Endothelial cell of umbilical vein (primary cell): Measurements from ENCODE around the gene KHNYN. TPM values are rescaled to one million over a fixed set of nuclear protein-coding genes. Genes with fewer than 3 reads are reported as not detected.

Source experiments
- Bru-seq: library from RNA; stranded (reverse); fragments of 400-500 nt; gene quantifications from one replicate; lab custom pipeline; 2021; lab: Mats Ljungman, UMichigan
- BruChase-seq, 2 experiments: library from RNA; stranded (reverse); fragments of 400-500 nt; gene quantifications; one replicate each; lab custom pipeline; 2021; lab: Mats Ljungman, UMichigan
- BruUV-seq: library from RNA; stranded (reverse); fragments of 400-500 nt; replicated peaks from 2 replicates; lab custom pipeline; 2021; lab: Mats Ljungman, UMichigan
- CTCF ChIA-PET: fragments of 300-600, 350-600 bp; sonication (Branson Sonifier 250); formaldehyde crosslinking; loops from one replicate; lab custom pipeline; 2021; ENCODE audit warnings: antibody characterized with exemption, inconsistent platforms; lab: Charles Lee
- POLR2A ChIA-PET: fragments of 300-600, 350-600 bp; sonication (Branson Sonifier 250); formaldehyde crosslinking; loops from one replicate; lab custom pipeline; 2021; ENCODE audit warnings: antibody characterized with exemption, inconsistent platforms; lab: Charles Lee
- DNase-seq: peaks from one replicate; pipeline ENCODE4 v3.0.0-alpha.2; 2011; ENCODE audit warnings: low read depth, low spot score
- FAIRE-seq: peaks from 2 replicates; lab custom pipeline; 2011; peaks lifted over from hg19 to GRCh38; lab: Jason Lieb, UNC
- H2AFZ ChIP-seq: 2 replicates; pipeline ENCODE4 v1.6.0; 2012; ENCODE audit warnings: low read depth, low read length, control low read depth, inconsistent platforms
- H3K27ac ChIP-seq: 2 replicates; pipeline ENCODE4 v1.5.1; 2011; ENCODE audit warnings: low read depth, mild to moderate bottlenecking, control low read depth, low read length, moderate library complexity; ENCODE audit not compliant: insufficient read depth
- H3K27me3 ChIP-seq, 2 experiments: 2 replicates each; pipeline versions ENCODE4 v1.6.0 to v1.6.1; 2011; ENCODE audit warnings: low read length in 2 of 2, mixed read lengths in 1 of 2; ENCODE audit not compliant: control insufficient read depth in 2 of 2, insufficient read depth in 2 of 2
- H3K36me3 ChIP-seq, 2 experiments: 2 replicates in 1 of 2; 3 replicates in 1 of 2; pipeline ENCODE4 v1.5.1; 2011; ENCODE audit warnings: low read length in 2 of 2, mild to moderate bottlenecking in 1 of 2, moderate library complexity in 1 of 2; ENCODE audit not compliant: control insufficient read depth in 2 of 2, insufficient read depth in 2 of 2; ENCODE audit errors: extremely low read depth in 1 of 2
- H3K4me1 ChIP-seq: 3 replicates; pipeline ENCODE4 v1.5.1; 2011; ENCODE audit warnings: mild to moderate bottlenecking, low read length; ENCODE audit not compliant: control insufficient read depth, insufficient read depth; ENCODE audit errors: extremely low read depth
- H3K4me2 ChIP-seq: 2 replicates; pipeline ENCODE4 v1.6.1; 2011; ENCODE audit warnings: low read length, control low read depth, mixed read lengths; ENCODE audit not compliant: insufficient read depth
- H3K4me3 ChIP-seq, 3 experiments: fragments of 200-600 bp in 1 of 3; sonication (generic), shearing (Covaris generic) in 1 of 3; replicated peaks in 1 of 3; 2 replicates each; pipeline ENCODE4 v1.5.1; 2011 to 2016; ENCODE audit warnings: control low read depth in 3 of 3, low read length in 3 of 3, mild to moderate bottlenecking in 2 of 3, inconsistent platforms in 1 of 3, low read depth in 1 of 3, moderate library complexity in 1 of 3; ENCODE audit not compliant: insufficient read depth in 1 of 3
- H3K79me2 ChIP-seq: 2 replicates; pipeline ENCODE4 v1.6.0; 2012; ENCODE audit warnings: low read length, inconsistent platforms; ENCODE audit not compliant: control insufficient read depth, insufficient read depth
- H3K9ac ChIP-seq: replicated peaks from 2 replicates; pipeline ENCODE3; 2011; ENCODE audit warnings: low read length, control low read depth; ENCODE audit not compliant: insufficient read depth; ENCODE audit errors: extremely low read depth
- H3K9me1 ChIP-seq: replicated peaks from 3 replicates; pipeline ENCODE4 v1.6.0; 2011; ENCODE audit warnings: mild to moderate bottlenecking, low read length; ENCODE audit not compliant: control insufficient read depth, insufficient read depth; ENCODE audit errors: extremely low read depth
- H3K9me3 ChIP-seq: replicated peaks from 2 replicates; pipeline ENCODE4 v1.5.1; 2012; ENCODE audit warnings: low read length, inconsistent platforms; ENCODE audit not compliant: control insufficient read depth, insufficient read depth
- H4K20me1 ChIP-seq: replicated peaks from 2 replicates; pipeline ENCODE3; 2011; ENCODE audit warnings: mild to moderate bottlenecking, low read length; ENCODE audit not compliant: control insufficient read depth, insufficient read depth; ENCODE audit errors: extremely low read depth
- EZH2 ChIP-seq: IDR thresholded peaks from 2 replicates; pipeline ENCODE4 v1.6.1; 2012; ENCODE audit warnings: borderline replicate concordance, low read depth, mild to moderate bottlenecking, moderate library complexity, low read length, inconsistent platforms; ENCODE audit not compliant: severe bottlenecking
- FOS ChIP-seq: IDR thresholded peaks from 2 replicates; pipeline ENCODE4 v1.6.1; 2011; ENCODE audit warnings: mild to moderate bottlenecking, low read length, moderate library complexity, borderline replicate concordance; ENCODE audit not compliant: insufficient read depth
- POLR2AphosphoS5 ChIP-seq: IDR thresholded peaks from 2 replicates; pipeline ENCODE4 v1.6.1; 2012; ENCODE audit warnings: low read depth, mild to moderate bottlenecking, control low read depth, low read length, moderate library complexity; ENCODE audit not compliant: insufficient read depth
- dilution Hi-C: fragments of 300-500 bp; cut with MboI; formaldehyde crosslinking; loops from one replicate; pipeline ENCODE4 v1.15.0; 2019; ENCODE audit warnings: low sequenced_read_pairs; ENCODE audit not compliant: extremely low pct_ligation_motif_present
- intact Hi-C: fragments of 100-400 bp; cut with micrococcal nuclease; formaldehyde crosslinking; loops from one replicate; pipeline ENCODE4 v1.10.0; 2022
- long read RNA-seq: library from polyadenylated mRNA; stranded (forward); transcript quantifications from one replicate; pipeline ENCODE4 v2.0.0, GENCODE V29; 2021
- polyA minus RNA-seq, 3 experiments: library from RNA; depleted of rRNA, polyadenylated mRNA; stranded (reverse); fragments of >200 nt; gene quantifications; 1 replicate in 1 of 3; 2 replicates in 2 of 3; pipeline ENCODE4 v1.2.3, GENCODE V29; 2011
- polyA plus RNA-seq, 4 experiments: library from polyadenylated mRNA; depleted of rRNA in 3 of 4; stranded (reverse) in 3 of 4; unstranded in 1 of 4; fragments of >200 nt; gene quantifications; 2 replicates each; pipeline versions ENCODE4 v1.2.1 to v1.2.3, GENCODE V29; 2011 to 2012; ENCODE audit warnings: missing spikeins in 1 of 4
- total RNA-seq: library from RNA; stranded (reverse); gene quantifications from 2 replicates; pipeline ENCODE4 v1.2.3, GENCODE V29; 2021

The KHNYN gene
- total RNA-seq (63.3 and 66.7 TPM in 2 replicates), polyA plus RNA-seq (25.2 and 25.4 TPM in 2 replicates), polyA minus RNA-seq (59.9 and 60.3 TPM in 2 replicates), Bru-seq, nascent RNA (percentile 81 among the genes with signal in this experiment), BruChase-seq, experiment 1, labeled RNA remaining after a 6-hour chase (percentile 95 among the genes with signal in this experiment), BruChase-seq, experiment 2, labeled RNA remaining after a 2-hour chase (percentile 94 among the genes with signal in this experiment)
- 19.6 and 24.3 TPM in 2 replicates for polyA plus RNA-seq (2011; cell fraction: cytosol; rRNA removed)
- 99.3 and 103 TPM in 2 replicates for polyA plus RNA-seq (2011; cell fraction: nucleus; rRNA removed)
- polyA plus RNA-seq (2012), result 39.1 and 39.8 TPM in 2 replicates
- 7.4 TPM for polyA minus RNA-seq (2011; cell fraction: cytosol; rRNA and poly(A)+ RNA removed)
- polyA minus RNA-seq (2011; cell fraction: nucleus; rRNA and poly(A)+ RNA removed), result 72.1 and 82.5 TPM in 2 replicates
- long read RNA-seq, transcript KHNYN-202 (8 exons, 3,359 nt), result major isoform, 12 of 63 reads
- long read RNA-seq, partial matches to known transcripts, result 39 of 63 reads
- long read RNA-seq, other reads (novel, unspliced or antisense), result 11 of 63 reads

GRCh38 chr14:24429395-24430142 lies at the start of gene KHNYN, which contains the start of gene CBLN3:
TSS of gene KHNYN (plus strand) at chr14:24429954. CDS start at chr14:24430731, 777 bp downstream.
TSS of gene CBLN3 (minus strand) at chr14:24429668. CDS start at chr14:24429054, 614 bp downstream.
- Histone ChIP-seq H3K79me2 (peaks cover 23% of the 10 kb centered on the region), H3K27me3 (no peaks in the 10 kb centered on the region), H3K4me2 (peak within 1 kb of the TSS; percentile 87), H3K9me3 (no peaks in the 10 kb centered on the region), H3K4me1 (peaks cover 59% of the 10 kb centered on the region), H2AFZ (peak within 1 kb of the TSS; percentile 38), H4K20me1 (no peaks in the 10 kb centered on the region), H3K36me3 (peaks cover 7 to 14% of the 10 kb centered on the region in 2 experiments), H3K9ac (peak within 1 kb of the TSS; percentile 95), H3K9me1 (no peaks in the 10 kb centered on the region), H3K27ac (peak within 1 kb of the TSS; percentile 94), H3K4me3 (peak within 1 kb of the TSS; percentile 78 to 89 (median 85))
- no peak for TF ChIP-seq EZH2
- TF ChIP-seq FOS, result peak; percentile 61
- TF ChIP-seq POLR2AphosphoS5, result peak; percentile 91
- peak; percentile 87 for FAIRE-seq
- intact Hi-C loops (loop anchor here (5.0 kb wide), 1 partner anchor 282 kb away; the partner anchor contains the start of genes PSME2 and RNF31), dilution Hi-C loops (no loop called here)
- TSS peak; percentile 20 for BruUV-seq
- ChIA-PET POLR2A (interaction anchor here (0.6 to 3.2 kb wide), 6 partner anchors 11 to 96 kb away, joined by 4 to 36 read pairs (median 4); partner anchors contain the start of gene SDR39U1), CTCF (interaction anchor here (1.1 to 10.2 kb wide), 5 partner anchors 15 to 132 kb away, joined by 4 to 811 read pairs (median 32); partner anchors contain the start of genes ADCY4, CIDEB and RIPK3)
- DNase-seq, result peak; percentile 88
